Measurements from ENCODE around the gene TOMM7.

GRCh38 chr7:22809902-22810642, 12.6 kb downstream of the TOMM7 start:
- no peak for TF ChIP-seq CTCF (conservative IDR thresholded peaks at IDR 0.05)
- TF ChIP-seq ZFX (IDR thresholded peaks at IDR 0.05) = no peak
